Stimulated activated CD4-positive, alpha-beta T cell treated with anti-CD3 and anti-CD28 coated beads, Interleukin-15, amount 100 ng/mL, for 1 hour (primary cell): ENCODE data around the gene CACNA2D4.

Experiments used
- DNase-seq, 2 donors: peaks; one replicate each; pipeline ENCODE4 v3.0.0-alpha.2; 2020; ENCODE audit warnings: low read depth in 1 of 2, low spot score in 1 of 2

The CACNA2D4 gene

GRCh38 chr12:1781772-1782171 is 136.7 kb downstream of the CACNA2D4 start:
- no peak for DNase-seq

- no peak for DNase-seq
Observed at GRCh38 chr12:1779783-1780182, 138.7 kb downstream of the CACNA2D4 start.

GRCh38 chr12:1778911-1779310 is 139.5 kb downstream of the CACNA2D4 start:
- no peak for DNase-seq

- no peak for DNase-seq
Observed at GRCh38 chr12:1777798-1778197, 140.7 kb downstream of the CACNA2D4 start.

- no peak for DNase-seq
Observed at GRCh38 chr12:1776170-1776921, 142.1 kb downstream of the CACNA2D4 start.

GRCh38 chr12:1773937-1774655 is 144.4 kb downstream of the CACNA2D4 start:
- no peak for DNase-seq

GRCh38 chr12:1769809-1770494 is 148.5 kb downstream of the CACNA2D4 start:
- DNase-seq = no peak

- DNase-seq = no peak
Observed at GRCh38 chr12:1768615-1769014, 149.8 kb downstream of the CACNA2D4 start.

- DNase-seq = no peak
Observed at GRCh38 chr12:1767407-1768090, 150.9 kb downstream of the CACNA2D4 start.

- no peak for DNase-seq
Observed at GRCh38 chr12:1766110-1766509, 152.3 kb downstream of the CACNA2D4 start.

- no peak for DNase-seq
Observed at GRCh38 chr12:1763153-1763552, 155.3 kb downstream of the CACNA2D4 start.

- no peak for DNase-seq
Observed at GRCh38 chr12:1761857-1762256, 156.6 kb downstream of the CACNA2D4 start.

- DNase-seq = no peak
Observed at GRCh38 chr12:1760566-1761382, 157.7 kb downstream of the CACNA2D4 start.

GRCh38 chr12:1758887-1759286 is 159.6 kb downstream of the CACNA2D4 start:
- DNase-seq = no peak

GRCh38 chr12:1758376-1758775 is 160.1 kb downstream of the CACNA2D4 start:
- DNase-seq = no peak

GRCh38 chr12:1750300-1750699 is 168.2 kb downstream of the CACNA2D4 start:
- no peak for DNase-seq

GRCh38 chr12:1749019-1749418 is 169.4 kb downstream of the CACNA2D4 start:
- no peak for DNase-seq

- DNase-seq = no peak
Observed at GRCh38 chr12:1747609-1748008, 170.8 kb downstream of the CACNA2D4 start.

GRCh38 chr12:1744932-1745331 is 173.5 kb downstream of the CACNA2D4 start:
- no peak for DNase-seq
